GM06990 (cell line): ENCODE measurements around the gene CERS6.

Experiments used
- DNase-seq: peaks from one replicate; pipeline ENCODE4 v3.0.0-alpha.2; 2011; ENCODE audit not compliant: insufficient read length; ENCODE audit errors: extremely low read depth
- H3K27me3 ChIP-seq: replicated peaks from 2 replicates; pipeline ENCODE4 v1.6.0; 2011; ENCODE audit warnings: low read length; ENCODE audit not compliant: control insufficient read depth, insufficient read depth
- H3K36me3 ChIP-seq: 2 replicates; pipeline ENCODE4 v1.5.1; 2011; ENCODE audit warnings: low read length; ENCODE audit not compliant: control insufficient read depth, insufficient read depth
- H3K4me3 ChIP-seq: replicated peaks from 2 replicates; pipeline ENCODE4 v1.5.1; 2011; ENCODE audit warnings: low read depth, mild to moderate bottlenecking, control low read depth, low read length
- TF ChIP-seq, protein P1 (sequence below): IDR thresholded peaks from 2 replicates; pipeline ENCODE4 v1.5.1; 2011; ENCODE audit warnings: low read length, control low read depth, mild to moderate bottlenecking, inconsistent platforms; ENCODE audit not compliant: insufficient read depth, poor library complexity, severe bottlenecking

The CERS6 gene

DNA sequence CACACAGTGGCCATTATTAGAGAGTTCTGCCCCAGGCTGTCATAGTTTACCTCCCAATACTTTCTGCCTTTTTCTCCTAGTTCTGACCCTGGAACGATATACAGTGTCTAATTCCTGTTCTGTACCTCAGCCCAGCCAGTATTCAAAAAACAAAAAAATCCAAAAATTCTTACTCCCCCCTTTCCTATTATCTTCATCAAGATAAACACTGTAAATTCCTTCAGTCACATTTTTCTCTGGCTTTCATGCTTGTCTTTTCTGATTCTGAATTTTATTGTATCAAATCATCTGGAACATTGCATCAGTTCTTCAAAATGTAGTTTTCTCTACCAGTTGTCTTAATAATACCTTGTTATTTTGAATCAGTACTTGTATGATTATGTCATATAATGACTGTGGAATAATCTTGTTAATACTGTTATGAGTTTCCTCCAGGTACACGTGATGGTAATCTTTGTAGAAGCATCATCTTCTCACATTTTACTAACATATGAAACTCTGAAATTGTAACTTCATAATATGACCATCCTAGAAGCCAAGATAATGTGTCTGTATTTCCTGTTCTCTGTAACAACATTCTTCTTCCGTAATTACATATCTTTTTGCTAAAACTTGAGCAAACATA, 267.3 kb downstream of the CERS6 start:
- TF ChIP-seq, protein P1, sequence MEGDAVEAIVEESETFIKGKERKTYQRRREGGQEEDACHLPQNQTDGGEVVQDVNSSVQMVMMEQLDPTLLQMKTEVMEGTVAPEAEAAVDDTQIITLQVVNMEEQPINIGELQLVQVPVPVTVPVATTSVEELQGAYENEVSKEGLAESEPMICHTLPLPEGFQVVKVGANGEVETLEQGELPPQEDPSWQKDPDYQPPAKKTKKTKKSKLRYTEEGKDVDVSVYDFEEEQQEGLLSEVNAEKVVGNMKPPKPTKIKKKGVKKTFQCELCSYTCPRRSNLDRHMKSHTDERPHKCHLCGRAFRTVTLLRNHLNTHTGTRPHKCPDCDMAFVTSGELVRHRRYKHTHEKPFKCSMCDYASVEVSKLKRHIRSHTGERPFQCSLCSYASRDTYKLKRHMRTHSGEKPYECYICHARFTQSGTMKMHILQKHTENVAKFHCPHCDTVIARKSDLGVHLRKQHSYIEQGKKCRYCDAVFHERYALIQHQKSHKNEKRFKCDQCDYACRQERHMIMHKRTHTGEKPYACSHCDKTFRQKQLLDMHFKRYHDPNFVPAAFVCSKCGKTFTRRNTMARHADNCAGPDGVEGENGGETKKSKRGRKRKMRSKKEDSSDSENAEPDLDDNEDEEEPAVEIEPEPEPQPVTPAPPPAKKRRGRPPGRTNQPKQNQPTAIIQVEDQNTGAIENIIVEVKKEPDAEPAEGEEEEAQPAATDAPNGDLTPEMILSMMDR = no peak
- Histone ChIP-seq H3K27me3 (no peaks in the 10 kb centered on the region), H3K4me3 (no peak overlapping the region), H3K36me3 (no peaks in the 10 kb centered on the region; the same call in none of the 2 replicates)
- DNase-seq = no peak

DNA sequence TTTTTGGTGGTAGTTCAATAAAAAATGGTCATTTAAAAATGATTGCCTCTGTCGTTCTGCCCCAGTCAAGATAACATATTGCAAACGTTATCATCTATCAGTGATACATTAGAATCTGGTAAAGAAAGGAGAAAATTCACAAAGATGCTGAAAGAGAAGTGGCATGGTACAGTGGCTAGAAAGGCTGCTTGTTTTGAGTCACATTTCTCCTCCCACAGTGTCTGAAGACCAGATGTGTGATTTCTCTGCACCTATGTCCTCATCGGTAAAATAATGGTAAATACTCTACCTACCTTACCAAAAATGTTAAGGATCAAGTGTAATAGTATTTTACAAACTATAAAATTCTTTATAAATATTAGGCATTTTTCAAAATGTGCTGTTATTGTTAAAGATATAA, 270.3 kb downstream of the CERS6 start:
- H3K36me3 ChIP-seq = no peaks in the 10 kb centered on the region; the same call in 1 of the 2 replicates
- H3K27me3 ChIP-seq = no peaks in the 10 kb centered on the region
- H3K4me3 ChIP-seq = no peak overlapping the region
- DNase-seq = no peak
- TF ChIP-seq, protein P1 = no peak

DNA sequence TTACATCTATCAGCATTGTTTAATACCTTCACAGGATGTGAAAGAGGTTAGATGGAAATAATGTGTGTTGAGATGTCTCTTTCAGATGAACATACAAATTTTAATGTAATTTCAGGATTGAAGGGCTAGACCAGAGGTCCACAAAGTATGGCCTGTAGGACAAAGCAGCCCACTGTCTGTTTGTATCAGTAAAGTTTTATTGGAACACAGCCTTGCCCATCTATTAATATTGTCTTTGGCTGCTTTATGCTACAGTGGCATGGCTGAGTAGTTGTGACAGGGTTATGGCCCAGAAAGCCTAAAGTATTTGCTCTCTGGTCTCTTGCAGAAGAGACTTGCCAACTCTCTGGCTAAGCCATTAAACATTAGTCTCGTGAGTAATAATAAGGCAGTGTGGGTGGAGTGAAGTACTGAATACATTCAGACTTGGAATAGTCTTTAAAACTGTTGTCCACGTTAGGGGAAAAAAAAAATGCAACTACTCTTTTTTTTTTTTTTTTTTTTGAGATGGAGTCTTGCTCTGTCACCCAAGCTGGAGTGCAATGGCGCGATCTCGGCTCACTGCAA, 271.9 kb downstream of the CERS6 start:
- Histone ChIP-seq H3K36me3 (no peaks in the 10 kb centered on the region), H3K4me3 (no peak overlapping the region), H3K27me3 (no peaks in the 10 kb centered on the region)
- DNase-seq = no peak
- TF ChIP-seq, protein P1 = no peak

DNA sequence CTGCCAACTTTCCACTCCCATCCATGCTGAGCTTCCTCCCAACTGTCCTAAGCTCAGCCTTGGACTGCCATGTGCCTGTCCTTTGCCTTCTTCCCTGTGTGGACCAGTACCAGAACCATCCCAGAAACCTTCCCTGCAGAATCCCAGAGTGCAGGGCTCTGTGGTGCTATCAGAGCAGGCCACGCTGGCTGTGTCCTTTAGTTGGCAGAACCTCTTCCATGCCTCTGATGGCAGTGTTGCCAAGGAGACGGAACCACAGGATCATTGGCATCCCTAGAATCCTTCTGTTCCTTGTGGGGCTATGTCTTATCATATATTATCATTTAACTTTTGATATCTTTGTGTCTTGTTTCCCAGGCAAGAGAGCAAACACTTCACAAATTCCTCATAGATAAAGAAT, 273.4 kb downstream of the CERS6 start:
- no peak for DNase-seq
- no peaks in the 10 kb centered on the region for H3K27me3 ChIP-seq
- TF ChIP-seq, protein P1 = no peak
- H3K4me3 ChIP-seq = no peak overlapping the region
- H3K36me3 ChIP-seq = no peaks in the 10 kb centered on the region

DNA sequence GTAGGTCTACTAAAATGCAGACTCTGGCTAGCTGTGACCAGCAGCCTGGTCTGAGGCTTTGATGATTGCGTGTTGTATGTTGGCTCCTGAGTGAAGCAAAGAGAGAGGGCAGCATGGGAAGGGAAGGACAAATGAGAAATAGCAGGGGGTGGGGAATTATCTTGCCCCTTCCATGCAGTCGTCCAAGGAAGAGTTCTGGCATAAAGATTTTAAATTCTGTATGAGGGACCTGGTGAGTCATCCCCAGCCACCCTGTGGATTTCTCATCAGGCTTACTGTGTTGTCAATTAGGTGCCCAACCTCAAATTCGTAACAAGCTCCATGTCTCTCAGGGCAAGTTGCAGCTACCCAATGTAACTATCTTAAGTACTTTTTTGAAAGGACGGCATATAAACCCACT, 274.3 kb downstream of the CERS6 start:
- H3K4me3 ChIP-seq = no peak overlapping the region
- no peaks in the 10 kb centered on the region for H3K36me3 ChIP-seq
- TF ChIP-seq, protein P1 = no peak
- DNase-seq = no peak
- H3K27me3 ChIP-seq = no peaks in the 10 kb centered on the region
